A673 (cell line): ENCODE results near the gene PLXNB3. TPM values are rescaled to one million over a fixed set of nuclear protein-coding genes. Genes with fewer than 3 reads are reported as not detected.

Source experiments
- BruUV-seq: library from RNA; stranded (reverse); fragments of 400-500 nt; replicated peaks from 2 replicates; lab custom pipeline; 2021; lab: Mats Ljungman, UMichigan
- CTCF ChIA-PET: fragments of 300-600 bp; sonication (Branson Sonifier 250); formaldehyde crosslinking; loops from one replicate; lab custom pipeline; 2022; ENCODE audit warnings: antibody characterized with exemption; lab: Charles Lee
- POLR2A ChIA-PET: fragments of 300-600 bp; sonication (Branson Sonifier 250); formaldehyde crosslinking; loops from one replicate; lab custom pipeline; 2022; ENCODE audit warnings: antibody characterized with exemption; ENCODE audit not compliant: low non-redundant PET; lab: Charles Lee
- DNase-seq: peaks from one replicate; pipeline ENCODE4 v3.0.0-alpha.2; 2015; ENCODE audit warnings: low spot score
- H3K27ac ChIP-seq: fragments of 200-600 bp; sonication (generic); 2 replicates; pipeline ENCODE4 v1.5.1; 2016; ENCODE audit warnings: mixed run types, low read depth, mild to moderate bottlenecking, mixed read lengths, antibody characterized with exemption, low read length; ENCODE audit not compliant: poor library complexity, severe bottlenecking
- H3K27me3 ChIP-seq: fragments of 200-600 bp; sonication (generic); replicated peaks from 2 replicates; pipeline ENCODE4 v1.6.1; 2017; ENCODE audit warnings: mixed run types, low read depth, mild to moderate bottlenecking, mixed read lengths, antibody characterized with exemption, low read length; ENCODE audit not compliant: insufficient read depth, poor library complexity
- H3K36me3 ChIP-seq: fragments of 200-600 bp; sonication (generic); 2 replicates; pipeline ENCODE4 v1.6.1; 2016; ENCODE audit warnings: mixed run types, mild to moderate bottlenecking, mixed read lengths, antibody characterized with exemption, low read length; ENCODE audit not compliant: insufficient read depth, poor library complexity, severe bottlenecking
- H3K4me1 ChIP-seq: fragments of 200-600 bp; sonication (generic); 2 replicates; pipeline ENCODE4 v1.6.1; 2017; ENCODE audit warnings: mixed run types, mild to moderate bottlenecking, mixed read lengths, antibody characterized with exemption, low read length; ENCODE audit not compliant: insufficient read depth, poor library complexity, severe bottlenecking
- H3K4me3 ChIP-seq: fragments of 200-600 bp; sonication (generic); 2 replicates; pipeline ENCODE4 v1.5.1; 2016; ENCODE audit warnings: low read depth, mixed run types, mild to moderate bottlenecking, mixed read lengths, low read length; ENCODE audit not compliant: poor library complexity, severe bottlenecking
- H3K9me3 ChIP-seq: fragments of 200-600 bp; sonication (generic); 2 replicates; pipeline ENCODE4 v1.6.1; 2016; ENCODE audit warnings: mixed run types, low read depth, mild to moderate bottlenecking, mixed read lengths, antibody characterized with exemption, low read length; ENCODE audit not compliant: poor library complexity, severe bottlenecking
- CTCF ChIP-seq: fragments of 300-800, 200-600 bp; sonication (generic); conservative IDR thresholded peaks from 2 replicates; pipeline ENCODE4 v1.5.1; 2017; ENCODE audit warnings: low read depth, mild to moderate bottlenecking, antibody characterized with exemption, low read length, moderate library complexity, mixed read lengths
- EZH2 ChIP-seq: fragments of 200-600 bp; sonication (generic); IDR thresholded peaks from 2 replicates; pipeline ENCODE4 v1.6.1; 2017; ENCODE audit warnings: borderline replicate concordance, low read depth, mild to moderate bottlenecking, mixed read lengths, antibody characterized with exemption, low read length; ENCODE audit not compliant: poor library complexity, severe bottlenecking
- intact Hi-C: fragments of 100-400 bp; cut with micrococcal nuclease; formaldehyde crosslinking; loops from one replicate; pipeline ENCODE4 v1.10.0; 2022; ENCODE audit not compliant: unreplicated experiment
- total RNA-seq: library from RNA; stranded (reverse); gene quantifications from 2 replicates; pipeline ENCODE4 v1.2.3, GENCODE V29; 2021

Gene PLXNB3
- total RNA-seq, 1 experiment from 2014 or later, result not detected

DNA sequence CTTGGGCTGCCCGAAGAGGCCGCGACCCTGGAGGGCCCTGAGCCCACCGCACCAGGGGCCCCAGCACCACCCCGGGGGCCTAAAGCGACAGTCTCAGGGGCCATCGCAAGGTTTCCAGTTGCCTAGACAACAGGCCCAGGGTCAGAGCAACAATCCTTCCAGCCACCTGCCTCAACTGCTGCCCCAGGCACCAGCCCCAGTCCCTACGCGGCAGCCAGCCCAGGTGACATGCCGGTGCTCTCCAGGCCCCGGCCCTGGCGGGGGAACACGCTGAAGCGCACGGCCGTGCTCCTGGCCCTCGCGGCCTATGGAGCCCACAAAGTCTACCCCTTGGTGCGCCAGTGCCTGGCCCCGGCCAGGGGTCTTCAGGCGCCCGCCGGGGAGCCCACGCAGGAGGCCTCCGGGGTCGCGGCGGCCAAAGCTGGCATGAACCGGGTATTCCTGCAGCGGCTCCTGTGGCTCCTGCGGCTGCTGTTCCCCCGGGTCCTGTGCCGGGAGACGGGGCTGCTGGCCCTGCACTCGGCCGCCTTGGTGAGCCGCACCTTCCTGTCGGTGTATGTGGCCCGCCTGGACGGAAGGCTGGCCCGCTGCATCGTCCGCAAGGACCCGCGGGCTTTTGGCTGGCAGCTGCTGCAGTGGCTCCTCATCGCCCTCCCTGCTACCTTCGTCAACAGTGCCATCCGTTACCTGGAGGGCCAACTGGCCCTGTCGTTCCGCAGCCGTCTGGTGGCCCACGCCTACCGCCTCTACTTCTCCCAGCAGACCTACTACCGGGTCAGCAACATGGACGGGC lies 38.8 kb upstream of the PLXNB3 start:
- Histone ChIP-seq H3K36me3 (peaks cover 10% of the 10 kb centered on the region), H3K4me3 (peak overlapping the region; percentile 71), H3K27ac (peak overlapping the region; percentile 81), H3K9me3 (no peaks in the 10 kb centered on the region), H3K27me3 (no peaks in the 10 kb centered on the region), H3K4me1 (peaks cover 8% of the 10 kb centered on the region)
- TF ChIP-seq CTCF (no peak), EZH2 (no peak)
- intact Hi-C loops, result loop anchor here (2.0 kb wide), 1 partner anchor 78 kb away; the partner anchor contains the start of gene DUSP9
- POLR2A ChIA-PET, result no interaction called here
- no TSS peak for BruUV-seq
- DNase-seq, result no peak
- CTCF ChIA-PET, result no interaction called here

DNA sequence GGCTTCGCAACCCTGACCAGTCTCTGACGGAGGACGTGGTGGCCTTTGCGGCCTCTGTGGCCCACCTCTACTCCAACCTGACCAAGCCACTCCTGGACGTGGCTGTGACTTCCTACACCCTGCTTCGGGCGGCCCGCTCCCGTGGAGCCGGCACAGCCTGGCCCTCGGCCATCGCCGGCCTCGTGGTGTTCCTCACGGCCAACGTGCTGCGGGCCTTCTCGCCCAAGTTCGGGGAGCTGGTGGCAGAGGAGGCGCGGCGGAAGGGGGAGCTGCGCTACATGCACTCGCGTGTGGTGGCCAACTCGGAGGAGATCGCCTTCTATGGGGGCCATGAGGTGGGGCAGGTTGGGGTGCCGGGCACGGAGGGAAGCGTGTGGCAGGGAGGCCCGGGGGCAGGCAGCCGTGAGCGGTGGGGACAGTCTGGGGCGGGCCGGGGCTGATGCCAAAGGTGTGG lies 38.2 kb upstream of the PLXNB3 start:
- intact Hi-C loops, result loop anchor here (2.0 kb wide), 1 partner anchor 79 kb away; the partner anchor contains the start of gene DUSP9
- no peak overlapping the region for H3K27ac ChIP-seq

More for the DNA sequence above, 38.2 kb upstream of the PLXNB3 start:
- BruUV-seq, result no TSS peak
- POLR2A ChIA-PET, result no interaction called here
- Histone ChIP-seq H3K36me3 (peaks cover 6% of the 10 kb centered on the region), H3K4me1 (peaks cover 8% of the 10 kb centered on the region), H3K27me3 (no peaks in the 10 kb centered on the region), H3K9me3 (no peaks in the 10 kb centered on the region), H3K4me3 (no peak overlapping the region)
- CTCF ChIA-PET, result no interaction called here
- TF ChIP-seq EZH2 (no peak), CTCF (no peak)
- DNase-seq, result no peak
